Endothelial cell (in vitro differentiated cells): Measurements from ENCODE around the gene RAB31. TPM values are rescaled to one million over a fixed set of nuclear protein-coding genes. Genes with fewer than 3 reads are reported as not detected.

Source experiments
- DNase-seq: peaks from one replicate; pipeline ENCODE4 v3.0.0; 2021; ENCODE audit warnings: low spot score
- H3K27ac Mint-ChIP-seq: one replicate; pipeline ENCODE4 v1.8.0; 2021; ENCODE audit warnings: mixed read lengths, inconsistent platforms; ENCODE audit not compliant: unreplicated experiment
- H3K27me3 Mint-ChIP-seq: one replicate; pipeline ENCODE4 v1.8.0; 2021; ENCODE audit warnings: mild to moderate bottlenecking, moderate library complexity, mixed read lengths, inconsistent platforms; ENCODE audit not compliant: unreplicated experiment
- H3K36me3 Mint-ChIP-seq: one replicate; pipeline ENCODE4 v1.8.0; 2021; ENCODE audit warnings: mild to moderate bottlenecking, low read depth, mixed read lengths, inconsistent platforms; ENCODE audit not compliant: unreplicated experiment
- H3K4me1 Mint-ChIP-seq: one replicate; pipeline ENCODE4 v1.8.0; 2021; ENCODE audit warnings: mild to moderate bottlenecking, mixed read lengths, inconsistent platforms; ENCODE audit not compliant: unreplicated experiment
- H3K4me3 Mint-ChIP-seq: one replicate; pipeline ENCODE4 v1.8.0; 2021; ENCODE audit warnings: mild to moderate bottlenecking, mixed read lengths, inconsistent platforms; ENCODE audit not compliant: unreplicated experiment
- H3K9me3 Mint-ChIP-seq: one replicate; pipeline ENCODE4 v1.8.0; 2021; ENCODE audit warnings: mixed read lengths, inconsistent platforms; ENCODE audit not compliant: unreplicated experiment
- total RNA-seq: library from RNA; stranded (reverse); fragmentation: NEBNext Ultra II Directional; extraction: Animal tissue kit (Norgen Biotek cat#: 25700); gene quantifications from one replicate; pipeline ENCODE4 v1.2.1, GENCODE V29; 2021; ENCODE audit not compliant: unreplicated experiment
- TF ChIP-seq, protein P1 (sequence below): fragments of 200-600 bp; sonication (generic); IDR thresholded peaks from one replicate; pipeline ENCODE4 v1.5.0; 2021; ENCODE audit warnings: antibody characterized with exemption; ENCODE audit not compliant: unreplicated experiment

The RAB31 gene
- total RNA-seq, 1 donor from 2014 or later = 88.8 TPM

- no peak for DNase-seq
- TF ChIP-seq, protein P1, sequence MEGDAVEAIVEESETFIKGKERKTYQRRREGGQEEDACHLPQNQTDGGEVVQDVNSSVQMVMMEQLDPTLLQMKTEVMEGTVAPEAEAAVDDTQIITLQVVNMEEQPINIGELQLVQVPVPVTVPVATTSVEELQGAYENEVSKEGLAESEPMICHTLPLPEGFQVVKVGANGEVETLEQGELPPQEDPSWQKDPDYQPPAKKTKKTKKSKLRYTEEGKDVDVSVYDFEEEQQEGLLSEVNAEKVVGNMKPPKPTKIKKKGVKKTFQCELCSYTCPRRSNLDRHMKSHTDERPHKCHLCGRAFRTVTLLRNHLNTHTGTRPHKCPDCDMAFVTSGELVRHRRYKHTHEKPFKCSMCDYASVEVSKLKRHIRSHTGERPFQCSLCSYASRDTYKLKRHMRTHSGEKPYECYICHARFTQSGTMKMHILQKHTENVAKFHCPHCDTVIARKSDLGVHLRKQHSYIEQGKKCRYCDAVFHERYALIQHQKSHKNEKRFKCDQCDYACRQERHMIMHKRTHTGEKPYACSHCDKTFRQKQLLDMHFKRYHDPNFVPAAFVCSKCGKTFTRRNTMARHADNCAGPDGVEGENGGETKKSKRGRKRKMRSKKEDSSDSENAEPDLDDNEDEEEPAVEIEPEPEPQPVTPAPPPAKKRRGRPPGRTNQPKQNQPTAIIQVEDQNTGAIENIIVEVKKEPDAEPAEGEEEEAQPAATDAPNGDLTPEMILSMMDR = no peak
- Mint-ChIP-seq H3K9me3 (no peaks in the 10 kb centered on the region), H3K27me3 (peaks cover 3% of the 10 kb centered on the region), H3K27ac (no peak overlapping the region), H3K4me3 (no peak overlapping the region), H3K4me1 (peaks cover 20% of the 10 kb centered on the region), H3K36me3 (no peaks in the 10 kb centered on the region)
Measured at GRCh38 chr18:9697121-9697520, 11.0 kb upstream of the RAB31 start.

DNA sequence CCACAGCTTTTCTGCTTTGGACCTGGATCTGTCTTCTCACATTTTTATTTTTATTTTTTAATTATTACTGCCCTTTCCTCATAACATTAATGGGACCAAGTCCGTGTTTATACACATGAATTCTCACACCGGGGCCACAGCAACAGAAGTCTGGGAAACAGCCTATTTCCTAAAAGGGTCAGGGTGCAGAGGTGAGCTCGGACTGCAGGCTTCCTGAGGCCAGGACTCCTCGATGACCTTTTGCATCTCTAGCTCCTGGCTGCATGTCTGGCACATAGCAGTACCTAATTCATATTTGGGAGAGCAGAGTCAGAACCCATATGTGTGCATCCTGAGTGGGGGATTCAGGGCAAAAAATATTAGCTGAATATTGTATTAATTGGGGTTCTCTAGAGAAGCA is 9.6 kb upstream of the RAB31 start:
- no peak overlapping the region for H3K4me3 Mint-ChIP-seq
- H3K27ac Mint-ChIP-seq = no peak overlapping the region
- H3K36me3 Mint-ChIP-seq = no peaks in the 10 kb centered on the region
- TF ChIP-seq, protein P1 = no peak
- peaks cover 29% of the 10 kb centered on the region for H3K4me1 Mint-ChIP-seq
- no peaks in the 10 kb centered on the region for H3K9me3 Mint-ChIP-seq
- no peak for DNase-seq
- peaks cover 3% of the 10 kb centered on the region for H3K27me3 Mint-ChIP-seq

DNA sequence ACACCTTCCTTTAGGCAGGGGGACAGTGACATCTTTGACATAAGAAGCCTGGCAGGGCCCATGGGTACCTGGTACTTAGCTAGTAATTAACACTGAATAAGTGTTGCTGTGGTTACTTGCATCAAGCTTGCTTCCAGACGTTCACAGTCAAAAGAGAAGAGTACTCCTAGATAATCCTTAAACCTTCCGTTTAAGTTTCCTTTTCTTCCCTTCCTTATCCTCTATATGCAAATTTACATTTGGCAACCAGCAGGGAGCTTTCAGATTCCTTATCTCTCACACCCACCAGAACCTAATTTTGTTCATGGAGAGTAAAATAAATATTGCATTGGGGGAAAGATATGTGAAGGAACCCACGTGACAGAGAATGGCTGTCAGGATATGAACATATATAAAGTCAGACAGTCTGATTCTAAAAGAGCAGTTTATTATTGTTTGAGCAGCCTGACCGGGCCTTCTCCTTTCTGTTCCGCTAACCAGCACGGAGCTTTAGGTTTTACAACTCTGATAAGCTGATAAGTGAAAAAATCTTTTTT is 7.8 kb upstream of the RAB31 start:
- no peaks in the 10 kb centered on the region for H3K9me3 Mint-ChIP-seq
- no peak overlapping the region for H3K27ac Mint-ChIP-seq
- H3K4me1 Mint-ChIP-seq = peaks cover 44% of the 10 kb centered on the region
- no peak for DNase-seq
- TF ChIP-seq, protein P1 = no peak
- peaks cover 1% of the 10 kb centered on the region for H3K27me3 Mint-ChIP-seq
- no peak overlapping the region for H3K4me3 Mint-ChIP-seq
- no peaks in the 10 kb centered on the region for H3K36me3 Mint-ChIP-seq

DNA sequence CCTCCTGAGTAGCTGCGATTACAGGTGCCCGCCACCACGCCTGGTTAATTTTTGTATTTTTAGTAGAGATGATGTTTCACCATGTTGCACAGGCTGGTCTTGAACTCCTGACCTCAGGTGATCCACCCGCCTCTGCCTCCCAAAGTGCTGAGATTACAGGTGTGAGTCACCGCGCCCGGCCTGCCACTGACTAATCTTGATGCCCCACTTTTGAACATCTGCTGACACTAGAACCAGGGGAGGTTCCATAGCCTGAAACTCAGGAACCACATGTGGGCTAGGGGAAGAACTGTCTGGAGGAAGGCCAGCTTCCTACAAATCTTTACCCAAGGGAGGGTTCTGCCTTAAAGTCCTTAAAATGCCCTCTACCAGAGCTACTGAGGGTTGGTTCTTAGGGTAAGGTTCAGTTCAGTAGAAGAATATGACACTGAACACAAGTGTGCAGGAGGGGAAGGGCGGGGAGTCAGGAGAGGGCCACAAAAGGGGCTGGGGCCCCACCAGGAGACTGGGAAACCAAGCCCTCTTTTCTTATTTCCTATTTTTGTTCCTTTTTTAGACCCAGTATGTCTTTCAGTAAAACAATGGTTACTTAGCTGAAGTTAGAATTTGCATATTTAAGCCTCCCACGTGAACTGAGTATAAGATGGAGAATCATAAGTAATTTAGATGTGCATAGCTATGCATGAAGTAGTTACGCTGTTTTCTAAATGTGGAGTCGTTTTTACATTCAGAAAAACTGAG is 6.3 kb upstream of the RAB31 start:
- peak overlapping the region; percentile 82 for H3K27ac Mint-ChIP-seq
- no peak for DNase-seq
- H3K9me3 Mint-ChIP-seq = no peaks in the 10 kb centered on the region
- peaks cover 49% of the 10 kb centered on the region for H3K4me1 Mint-ChIP-seq
- TF ChIP-seq, protein P1 = no peak
- H3K4me3 Mint-ChIP-seq = peak overlapping the region; percentile 28
- no peaks in the 10 kb centered on the region for H3K27me3 Mint-ChIP-seq
- H3K36me3 Mint-ChIP-seq = no peaks in the 10 kb centered on the region
